Suprapubic skin (tissue), 4 donors: ENCODE data around the gene BMP8A.

Source experiments
- EP300 ChIP-seq: sonication (generic); formaldehyde crosslinking; IDR thresholded peaks from one replicate; pipeline ENCODE4 v1.6.1; 2017; ENCODE audit warnings: antibody characterized with exemption
- POLR2A ChIP-seq, 2 donors: fragments of 450-650 bp; IDR thresholded peaks; one replicate each; pipeline ENCODE4 v1.6.1; 2017; ENCODE audit warnings: antibody characterized with exemption in 2 of 2, mild to moderate bottlenecking in 2 of 2, moderate library complexity in 2 of 2
- POLR2AphosphoS5 ChIP-seq, 3 donors: sonication (generic); formaldehyde crosslinking; IDR thresholded peaks; one replicate each; pipeline ENCODE4 v1.6.1; 2017; ENCODE audit warnings: antibody characterized with exemption in 3 of 3
- TF ChIP-seq, protein P1 (sequence below), 2 donors: fragments of 200-600 bp in 1 of 2; fragments of 450-650 bp in 1 of 2; sonication (generic) in 1 of 2; IDR thresholded peaks; one replicate each; pipeline ENCODE4 v1.5.1; 2016 to 2019; ENCODE audit warnings: antibody characterized with exemption in 2 of 2, mild to moderate bottlenecking in 1 of 2, moderate library complexity in 1 of 2

- TF ChIP-seq, protein P1, sequence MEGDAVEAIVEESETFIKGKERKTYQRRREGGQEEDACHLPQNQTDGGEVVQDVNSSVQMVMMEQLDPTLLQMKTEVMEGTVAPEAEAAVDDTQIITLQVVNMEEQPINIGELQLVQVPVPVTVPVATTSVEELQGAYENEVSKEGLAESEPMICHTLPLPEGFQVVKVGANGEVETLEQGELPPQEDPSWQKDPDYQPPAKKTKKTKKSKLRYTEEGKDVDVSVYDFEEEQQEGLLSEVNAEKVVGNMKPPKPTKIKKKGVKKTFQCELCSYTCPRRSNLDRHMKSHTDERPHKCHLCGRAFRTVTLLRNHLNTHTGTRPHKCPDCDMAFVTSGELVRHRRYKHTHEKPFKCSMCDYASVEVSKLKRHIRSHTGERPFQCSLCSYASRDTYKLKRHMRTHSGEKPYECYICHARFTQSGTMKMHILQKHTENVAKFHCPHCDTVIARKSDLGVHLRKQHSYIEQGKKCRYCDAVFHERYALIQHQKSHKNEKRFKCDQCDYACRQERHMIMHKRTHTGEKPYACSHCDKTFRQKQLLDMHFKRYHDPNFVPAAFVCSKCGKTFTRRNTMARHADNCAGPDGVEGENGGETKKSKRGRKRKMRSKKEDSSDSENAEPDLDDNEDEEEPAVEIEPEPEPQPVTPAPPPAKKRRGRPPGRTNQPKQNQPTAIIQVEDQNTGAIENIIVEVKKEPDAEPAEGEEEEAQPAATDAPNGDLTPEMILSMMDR (IDR thresholded peaks at IDR 0.05), result no peak
- no peak for TF ChIP-seq POLR2A (IDR thresholded peaks at IDR 0.05)
- TF ChIP-seq POLR2AphosphoS5 (IDR thresholded peaks at IDR 0.05), result no peak
- no peak for TF ChIP-seq EP300
Observed at GRCh38 chr1:39473324-39473723, 18.1 kb upstream of the BMP8A start.
